Kasumi-1 (cell line): ENCODE results near the gene CENPX.
"Not testable (repeated sequence)": the region's sequence is repeated elsewhere in the genome, so short reads cannot be mapped to it uniquely, and the experiment has no call there.

Experiments used
- DNase-seq, 2 experiments: peaks; one replicate each; lab custom pipeline; 2025; lab: John Stamatoyannopoulos, UW

CENPX gene

DNA sequence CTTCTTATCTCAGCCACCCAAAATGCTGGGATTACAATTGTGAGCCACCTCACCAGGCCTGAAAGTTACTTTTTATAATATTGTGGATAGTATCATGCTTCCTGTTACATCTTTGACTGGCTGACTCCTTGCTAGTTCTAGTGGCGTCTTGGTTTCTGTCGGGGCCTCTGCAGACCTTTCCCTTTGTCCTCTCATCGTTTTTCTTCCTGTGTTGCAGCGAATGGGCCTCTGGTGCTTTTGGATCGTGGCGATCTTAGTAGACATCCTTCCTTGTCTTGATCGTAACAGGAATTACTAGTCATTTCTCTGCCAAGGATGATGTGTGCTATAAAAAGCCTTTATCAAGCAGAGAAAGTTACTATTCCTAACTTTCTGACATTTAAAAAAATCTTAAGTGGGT, 24.5 kb downstream of the CENPX start:
- no peak for DNase-seq

DNA sequence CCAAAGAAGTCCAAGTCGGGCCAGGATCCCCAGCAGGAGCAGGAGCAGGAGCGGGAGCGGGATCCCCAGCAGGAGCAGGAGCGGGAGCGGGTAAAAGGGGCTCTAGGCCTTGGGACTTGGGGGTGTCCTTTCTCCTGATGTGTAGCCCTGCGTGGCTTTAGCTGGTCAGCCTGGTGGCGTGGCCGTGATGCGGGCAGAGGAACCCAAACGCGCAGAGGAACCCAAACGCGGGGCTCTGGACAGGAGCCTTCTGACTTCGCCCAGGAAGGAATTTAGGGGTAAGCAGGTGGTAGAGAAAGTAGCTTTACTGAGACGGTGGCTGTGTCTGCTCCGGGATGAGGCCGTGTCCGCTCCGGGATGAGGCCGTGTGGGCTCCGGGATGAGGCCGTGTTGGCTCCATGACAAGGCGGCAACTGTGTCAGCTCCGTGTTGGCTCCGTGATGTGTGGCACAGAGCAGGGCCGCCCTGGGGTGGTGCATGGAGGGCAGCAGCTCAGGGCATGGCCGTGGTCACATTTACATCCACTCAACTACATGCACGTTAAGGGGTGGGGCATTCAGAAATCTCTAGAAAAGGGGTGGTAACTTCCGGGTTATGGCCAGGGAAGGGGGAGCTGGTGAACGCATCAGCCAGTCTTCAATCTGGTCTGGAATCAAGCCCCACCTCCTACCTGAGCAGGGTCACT, 25.8 kb downstream of the CENPX start:
- DNase-seq: no peak

DNA sequence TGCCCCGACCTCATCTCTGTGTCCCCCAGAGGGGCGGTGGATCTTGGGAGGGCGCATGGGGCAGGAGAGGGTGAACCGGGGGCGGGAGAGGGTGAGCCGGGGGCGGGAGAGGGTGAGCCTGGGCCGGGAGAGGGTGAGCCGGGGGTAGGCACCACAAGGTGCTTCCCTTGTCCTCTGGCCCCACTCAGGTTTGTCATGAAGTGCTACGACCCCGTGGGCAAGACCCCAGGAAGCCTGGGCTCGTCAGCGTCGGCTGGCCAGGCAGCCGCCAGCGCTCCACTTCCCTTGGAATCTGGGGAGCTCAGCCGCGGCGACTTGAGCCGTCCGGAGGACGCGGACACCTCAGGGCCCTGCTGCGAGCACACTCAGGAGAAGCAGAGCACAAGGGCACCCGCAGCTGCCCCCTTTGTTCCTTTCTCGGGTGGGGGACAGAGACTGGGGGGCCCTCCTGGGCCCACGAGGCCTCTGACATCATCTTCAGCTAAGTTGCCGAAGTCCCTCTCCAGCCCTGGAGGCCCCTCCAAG, 26.4 kb downstream of the CENPX start:
- DNase-seq: no peak

DNA sequence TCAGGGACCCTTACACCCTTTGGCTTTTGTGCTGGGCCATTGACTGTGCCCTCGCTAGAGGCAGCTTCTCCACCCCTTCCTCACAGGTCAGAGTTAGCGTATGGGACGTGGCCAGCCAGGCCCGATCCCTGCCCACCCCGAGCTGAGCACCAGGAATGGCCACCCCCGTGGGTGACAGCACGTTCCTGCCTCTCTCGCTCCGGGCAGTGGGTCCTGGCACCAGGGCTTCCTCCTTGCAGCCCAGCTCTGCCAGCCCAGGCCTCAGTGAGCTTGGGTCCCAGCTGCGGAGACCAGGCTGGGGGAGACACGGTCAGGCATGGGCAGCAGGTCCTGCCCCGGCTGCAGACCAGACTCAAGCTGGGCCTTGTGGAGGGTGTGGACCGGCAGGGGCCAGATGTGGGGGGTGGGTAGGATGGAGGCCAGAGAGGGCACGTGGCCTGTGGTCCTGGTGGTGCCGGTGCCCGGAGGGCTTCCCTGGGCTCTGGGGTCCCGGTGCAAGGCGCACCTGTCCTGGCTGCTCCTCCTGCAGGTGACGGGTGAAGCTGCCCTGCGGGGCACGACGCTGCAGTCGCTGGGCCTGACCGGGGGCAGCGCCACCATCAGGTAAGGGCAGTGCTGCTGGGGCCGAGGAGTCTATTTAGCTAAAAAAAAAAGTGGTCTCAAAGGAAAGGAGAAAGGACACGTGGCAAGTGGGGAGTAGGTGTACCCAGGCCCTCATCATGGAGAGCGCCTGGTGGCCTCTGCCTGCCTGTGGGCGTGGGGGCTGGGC, 27.0 kb downstream of the CENPX start:
- no peak for DNase-seq

DNA sequence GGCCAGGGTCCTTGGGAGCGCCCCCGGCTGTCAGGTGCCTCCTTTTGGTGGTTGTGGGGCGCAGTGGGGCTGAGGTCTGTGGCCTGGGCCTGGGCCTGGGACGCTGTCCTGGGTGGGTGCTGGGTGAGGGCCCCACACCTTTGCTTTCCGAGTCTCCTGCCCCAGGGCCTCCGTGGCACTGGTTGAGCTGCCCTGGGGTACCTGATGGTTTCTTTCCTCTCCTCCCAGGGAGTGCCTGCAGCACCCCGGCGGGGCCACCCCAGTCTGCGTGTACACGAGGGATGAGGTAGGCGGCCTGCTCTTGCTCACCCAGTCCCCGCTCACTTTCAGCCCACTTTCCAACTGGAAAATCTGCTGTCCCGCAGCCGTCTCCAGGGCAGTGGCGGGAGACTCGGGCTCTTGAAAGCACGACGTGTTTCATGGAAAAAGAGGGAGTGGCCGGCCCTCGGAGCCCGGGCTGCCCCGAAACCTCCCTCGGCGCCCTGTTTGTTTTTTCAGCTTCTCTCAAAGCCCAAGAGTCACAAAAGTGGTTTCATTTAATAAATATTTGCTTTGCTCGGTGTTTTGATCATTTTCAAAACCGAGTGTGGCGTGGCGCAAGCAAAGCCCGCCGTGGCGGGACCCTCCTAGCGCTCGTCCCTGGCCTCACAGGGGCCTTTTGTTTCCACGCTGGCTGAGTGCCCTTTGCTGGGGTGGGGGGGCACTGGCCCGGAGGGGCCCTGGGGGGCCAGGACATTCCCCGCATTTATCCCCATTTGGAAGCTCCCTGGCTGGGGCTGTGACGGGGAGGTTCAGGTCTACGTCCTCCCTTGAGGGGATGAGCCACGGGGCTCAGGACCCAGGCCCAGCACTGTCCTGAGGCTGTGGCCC, 27.9 kb downstream of the CENPX start:
- no peak for DNase-seq

DNA sequence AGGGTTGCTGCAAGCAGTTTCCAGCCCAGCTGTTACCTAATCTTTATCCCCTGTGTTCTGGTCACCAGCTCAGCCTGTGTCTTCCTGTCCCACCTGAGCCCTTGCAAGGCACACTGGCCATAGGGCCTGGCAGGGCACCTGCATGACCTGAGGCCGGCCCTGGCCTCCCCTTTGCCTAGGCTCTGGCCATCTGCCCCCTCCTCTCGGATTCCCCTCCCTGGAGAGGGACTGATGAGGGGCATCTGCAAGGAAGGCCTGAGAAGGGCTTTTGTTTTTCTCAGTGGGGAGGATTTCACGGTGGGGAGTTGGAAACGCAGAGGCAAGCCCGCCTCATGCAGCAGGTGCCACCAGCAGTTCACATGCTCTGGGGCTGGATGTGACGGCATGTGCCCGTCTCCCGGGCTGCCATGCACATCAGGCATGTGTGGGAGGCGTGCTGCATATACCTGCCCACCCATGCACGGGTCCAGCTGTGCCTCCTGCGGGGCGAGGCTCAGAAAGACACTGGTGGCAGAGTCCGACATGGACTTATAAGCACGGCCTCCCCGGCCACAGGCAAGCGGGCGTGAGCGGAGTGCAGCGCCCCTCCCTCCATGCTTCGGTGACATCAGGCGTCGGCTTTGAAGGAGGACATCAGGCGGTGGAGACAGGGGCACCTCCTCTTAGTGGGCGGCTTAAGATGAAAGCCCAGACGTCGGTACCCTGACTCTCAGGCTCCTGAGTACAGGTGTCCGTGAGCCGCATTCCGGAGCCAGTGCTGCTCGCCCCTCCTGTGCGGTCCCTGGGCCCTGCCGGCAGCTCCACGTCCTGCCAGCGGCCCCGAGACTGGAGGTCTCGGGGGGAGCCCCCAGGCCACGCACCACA, 28.7 kb downstream of the CENPX start:
- DNase-seq: no peak

DNA sequence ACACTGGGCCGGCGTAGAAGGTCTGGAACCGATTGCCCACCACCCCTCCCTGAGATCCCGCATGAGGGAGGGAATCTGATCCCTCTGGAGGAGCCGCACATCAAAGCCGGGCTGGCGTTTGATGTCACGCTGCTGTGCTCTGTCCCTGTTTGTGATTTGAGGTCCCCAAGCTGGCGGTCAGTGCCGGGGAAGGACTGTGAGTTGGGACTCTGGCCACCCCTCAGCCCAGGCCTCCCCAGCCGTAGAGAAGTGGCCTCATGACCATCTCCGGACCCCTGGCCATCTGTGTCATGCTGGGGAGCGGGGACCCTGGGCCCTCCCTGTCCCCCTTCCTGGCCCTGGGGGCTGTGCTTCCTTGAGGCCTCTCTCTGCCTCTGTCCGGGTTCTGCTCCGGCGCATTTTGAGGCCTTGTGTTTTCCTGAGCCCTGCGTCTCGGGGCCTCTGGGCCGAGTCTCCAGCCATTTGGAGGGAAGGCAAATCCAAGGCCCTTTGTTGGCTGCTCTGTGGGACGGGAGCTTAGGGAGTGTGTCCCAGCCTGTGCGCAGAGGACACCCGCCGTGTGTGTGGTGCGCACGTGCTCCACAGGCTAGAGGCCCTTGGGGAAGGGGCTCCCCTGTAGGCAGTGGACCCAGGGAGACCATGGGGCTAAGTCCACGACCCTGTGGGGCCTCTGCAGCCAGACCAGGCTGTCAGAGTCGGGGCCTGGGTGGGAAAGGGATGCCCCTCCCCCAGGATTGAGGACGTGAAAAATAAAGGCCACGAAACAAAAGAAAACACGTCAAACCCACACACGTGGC, 30.2 kb downstream of the CENPX start:
- DNase-seq: no peak

DNA sequence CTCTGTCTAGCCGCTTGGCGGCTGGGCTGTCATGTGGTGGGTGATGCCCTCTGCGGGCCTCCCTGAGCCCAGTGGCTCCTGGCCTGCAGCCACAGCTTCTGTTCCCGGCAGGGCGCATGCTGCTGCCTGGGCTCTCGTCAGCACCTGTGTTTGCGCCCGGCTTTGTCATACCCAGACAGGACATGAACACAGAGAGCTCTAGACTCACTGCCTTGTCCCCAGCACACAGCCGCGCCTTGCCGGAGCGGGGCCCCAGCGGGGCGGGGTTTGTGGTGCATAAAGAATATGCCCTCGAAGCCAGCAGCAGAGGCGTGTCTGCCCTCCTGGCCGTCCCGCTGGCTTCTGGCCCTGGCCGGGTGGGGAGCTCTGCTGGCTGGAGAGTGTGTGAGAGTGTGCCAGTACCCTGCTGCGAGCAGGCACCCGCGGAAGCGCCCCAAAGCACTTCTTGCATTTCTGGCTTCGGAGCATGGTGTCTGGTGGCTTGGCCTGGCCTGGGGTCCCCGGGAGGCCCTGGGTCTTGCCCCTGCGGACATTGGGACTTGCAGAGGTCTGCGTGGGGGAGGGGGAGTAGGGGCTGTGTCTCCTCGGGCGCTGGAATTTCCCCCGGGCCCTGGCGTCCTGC, 30.9 kb downstream of the CENPX start:
- DNase-seq: no peak

DNA sequence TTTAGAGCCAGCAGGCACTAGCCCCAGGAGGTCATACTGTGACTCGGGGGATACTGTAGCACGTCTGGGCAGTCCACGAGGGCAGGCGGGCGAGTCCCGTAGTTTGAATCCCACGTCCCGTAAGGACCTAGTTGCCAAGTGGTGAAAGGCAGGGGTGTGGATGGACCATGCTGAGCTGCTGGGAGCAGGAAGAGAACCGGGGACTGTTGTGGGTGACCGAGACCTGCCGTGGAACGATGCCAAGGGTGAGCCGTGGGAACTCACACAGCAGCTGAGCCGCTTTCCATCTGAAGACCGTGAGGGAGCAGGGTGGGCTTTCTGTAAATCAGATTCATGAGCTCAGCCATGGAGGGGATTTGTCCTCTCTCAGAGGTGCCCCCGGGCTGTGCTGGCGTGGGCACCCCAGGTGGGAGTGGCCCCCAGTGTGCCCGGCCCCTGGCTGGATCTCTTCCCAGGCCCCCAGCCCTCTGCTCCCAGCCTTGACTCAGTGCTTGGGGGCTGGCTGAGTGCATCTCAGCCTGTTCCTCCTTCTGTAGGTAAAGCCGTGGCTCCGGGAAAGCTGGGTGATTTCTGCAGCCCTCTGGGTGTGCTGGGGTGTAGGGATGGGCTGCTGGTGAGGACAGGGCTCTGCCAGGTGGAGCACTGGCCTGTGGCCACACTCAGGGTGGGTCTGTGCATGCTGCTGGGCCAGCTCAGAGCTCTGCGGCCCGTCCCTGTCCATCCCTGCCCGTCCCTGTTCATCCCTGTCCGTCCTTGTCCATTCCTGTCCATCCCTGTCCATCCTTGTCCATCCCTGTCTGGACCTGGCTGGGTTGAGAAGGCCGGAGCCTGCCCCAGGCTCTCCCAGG, 31.6 kb downstream of the CENPX start:
- no peak for DNase-seq

DNA sequence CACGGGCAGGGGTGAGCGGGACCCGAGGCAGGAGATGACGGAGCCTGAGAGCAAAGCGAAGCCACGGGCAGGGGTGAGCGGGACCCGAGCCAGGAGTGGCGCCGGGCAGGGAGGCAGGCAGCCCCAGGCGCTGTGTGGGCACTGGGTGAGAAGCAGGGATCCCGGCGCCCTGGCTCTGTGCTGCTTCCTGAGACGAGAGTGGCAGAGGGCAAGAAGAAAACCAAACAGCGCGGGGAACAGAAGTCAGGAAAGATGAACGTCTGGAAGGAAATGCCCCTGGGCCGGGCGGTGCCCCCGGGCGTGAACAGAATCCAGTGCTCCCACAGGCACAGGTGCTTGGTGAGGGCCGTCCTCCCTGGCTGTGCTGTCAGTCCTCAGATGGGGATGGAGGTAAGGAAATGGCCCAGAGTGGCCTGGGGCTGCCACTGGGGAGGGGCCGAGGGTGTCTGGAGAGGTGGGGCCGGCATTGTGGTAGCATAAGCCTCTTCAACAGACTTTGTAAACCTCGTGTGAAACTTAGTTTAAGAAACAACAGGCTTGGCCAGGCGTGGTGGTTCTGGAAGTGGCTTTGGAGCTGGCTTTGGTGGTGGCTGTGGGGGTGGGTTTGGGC, 35.4 kb downstream of the CENPX start:
- no peak for DNase-seq

DNA sequence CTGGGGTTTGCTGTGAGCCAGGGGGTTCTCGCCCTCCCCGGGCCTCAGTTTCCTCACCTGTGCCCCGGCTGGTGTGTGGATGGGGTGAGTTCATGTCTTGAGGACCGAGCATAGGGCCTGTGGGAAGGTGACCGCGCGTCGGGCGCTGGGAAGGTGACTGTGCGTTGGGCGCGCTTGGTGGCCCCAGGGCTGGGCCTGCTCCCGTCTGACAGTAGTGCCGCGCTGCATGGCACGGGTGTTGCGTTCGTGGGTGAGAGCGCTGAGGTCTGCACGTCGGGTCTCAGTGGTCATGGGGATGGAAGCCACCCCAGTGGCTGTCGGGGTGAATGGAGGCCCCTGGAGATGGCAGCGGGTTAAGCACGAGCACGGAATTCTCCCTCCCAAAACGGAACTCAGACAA, 36.1 kb downstream of the CENPX start:
- DNase-seq: no peak

DNA sequence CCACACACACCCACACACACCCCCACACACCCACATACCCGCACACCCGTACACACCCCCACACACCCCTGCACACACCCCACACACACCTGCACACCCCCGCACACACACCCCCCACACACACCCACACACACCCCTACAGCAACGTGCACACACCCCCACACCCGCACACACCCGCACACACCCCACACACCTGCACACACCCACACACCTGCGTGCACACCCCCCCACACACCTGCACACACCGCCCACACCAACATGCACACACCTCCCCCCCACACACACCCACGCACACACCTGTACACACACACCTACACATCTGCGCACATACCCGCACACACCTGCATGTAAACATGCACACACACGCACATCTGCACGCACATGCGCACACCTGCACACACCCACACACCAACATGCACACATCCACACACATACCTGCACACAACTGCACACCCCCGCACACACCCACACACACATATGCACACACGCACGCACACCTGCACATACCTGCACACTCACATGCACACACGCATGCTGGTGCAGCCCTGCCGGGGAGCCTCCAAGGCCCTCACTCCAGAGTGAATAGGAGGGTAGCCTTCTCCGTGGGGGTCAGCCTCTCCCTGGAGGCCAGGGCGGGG, 37.8 kb downstream of the CENPX start:
- DNase-seq: no peak

DNA sequence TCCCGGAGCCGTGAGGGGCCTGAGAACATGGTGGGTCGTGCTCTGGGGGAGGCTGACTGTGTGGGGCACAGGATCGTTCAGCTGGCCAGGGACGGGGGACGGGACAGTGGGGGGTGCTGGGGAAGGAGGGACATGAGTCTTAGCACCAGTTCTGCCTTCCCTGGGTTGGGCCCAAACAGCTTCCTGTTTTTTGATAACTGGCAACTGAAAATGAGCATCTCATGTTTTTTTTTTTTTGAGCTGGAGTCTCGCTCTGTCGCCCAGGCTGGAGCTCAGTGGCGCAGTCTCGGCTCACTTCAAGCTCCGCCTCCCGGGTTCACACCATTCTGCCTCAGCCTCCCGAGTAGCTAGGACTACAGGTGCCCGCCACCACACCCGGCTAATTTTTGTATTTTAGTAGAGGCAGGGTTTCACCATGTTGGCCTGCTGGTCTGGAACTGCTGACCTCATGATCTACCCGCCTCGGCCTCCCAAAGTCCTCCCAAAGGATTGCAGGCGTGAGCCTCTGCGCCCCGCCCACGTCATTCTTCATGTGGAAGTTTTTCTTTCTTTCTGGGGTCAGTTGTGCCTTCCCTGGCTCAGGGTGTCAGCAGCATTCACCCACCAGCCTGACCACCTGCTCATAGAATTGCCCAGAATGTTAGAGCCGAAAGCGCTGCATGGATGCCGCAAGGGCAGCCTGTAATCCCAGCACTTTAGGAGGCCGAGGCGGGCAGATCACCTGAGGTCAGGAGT, 38.9 kb downstream of the CENPX start:
- DNase-seq: no peak

DNA sequence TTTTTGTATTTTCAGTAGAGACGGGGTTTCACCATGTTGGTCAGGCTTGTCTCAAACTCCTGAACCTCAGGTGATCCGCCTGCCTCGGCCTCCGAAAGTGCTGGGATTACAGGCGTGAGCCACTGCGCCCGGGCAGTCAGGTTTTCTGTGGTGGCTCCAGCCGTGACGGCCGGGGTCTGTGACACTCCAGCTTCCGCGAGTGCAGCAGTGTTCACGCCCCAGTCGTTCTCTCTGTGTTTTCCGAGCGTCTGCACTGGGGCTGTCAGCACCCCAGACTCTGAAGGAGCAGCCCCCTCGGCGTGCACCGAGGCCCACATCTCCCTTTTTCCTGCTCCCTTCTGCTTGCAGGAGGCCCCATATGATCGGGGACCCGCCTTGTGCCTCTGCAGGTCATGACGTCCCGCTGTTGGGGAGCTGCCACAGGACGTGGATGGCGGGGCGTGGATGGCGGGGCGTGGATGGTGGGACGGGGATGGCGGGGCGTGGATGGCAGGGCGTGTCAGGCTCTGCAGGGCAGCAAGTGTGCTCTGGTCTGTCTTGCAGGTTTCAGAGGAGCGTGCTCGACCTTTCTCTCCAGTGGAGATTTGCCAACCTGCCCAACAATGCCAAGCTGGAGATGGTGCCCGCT, 39.6 kb downstream of the CENPX start:
- no peak for DNase-seq

DNA sequence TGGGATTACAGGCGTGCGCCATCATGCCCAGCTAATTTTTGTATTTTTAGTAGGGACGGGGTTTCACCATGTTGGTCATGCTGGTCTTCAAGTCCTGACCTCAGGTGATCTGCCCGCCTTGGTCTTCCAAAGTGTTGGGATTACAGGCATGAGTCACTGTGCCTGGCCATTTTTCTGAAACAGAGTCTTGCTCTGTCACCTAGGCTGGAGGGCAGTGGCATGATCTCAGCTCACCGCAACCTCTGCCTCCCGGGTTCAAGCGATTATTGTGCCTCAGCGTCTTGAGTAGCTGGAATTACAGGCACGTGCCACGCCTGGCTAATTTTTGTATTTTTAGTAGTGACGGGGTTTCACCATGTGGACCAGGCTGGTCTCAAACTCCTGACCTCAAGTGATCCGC, 41.2 kb downstream of the CENPX start:
- not testable (repeated sequence) for DNase-seq

DNA sequence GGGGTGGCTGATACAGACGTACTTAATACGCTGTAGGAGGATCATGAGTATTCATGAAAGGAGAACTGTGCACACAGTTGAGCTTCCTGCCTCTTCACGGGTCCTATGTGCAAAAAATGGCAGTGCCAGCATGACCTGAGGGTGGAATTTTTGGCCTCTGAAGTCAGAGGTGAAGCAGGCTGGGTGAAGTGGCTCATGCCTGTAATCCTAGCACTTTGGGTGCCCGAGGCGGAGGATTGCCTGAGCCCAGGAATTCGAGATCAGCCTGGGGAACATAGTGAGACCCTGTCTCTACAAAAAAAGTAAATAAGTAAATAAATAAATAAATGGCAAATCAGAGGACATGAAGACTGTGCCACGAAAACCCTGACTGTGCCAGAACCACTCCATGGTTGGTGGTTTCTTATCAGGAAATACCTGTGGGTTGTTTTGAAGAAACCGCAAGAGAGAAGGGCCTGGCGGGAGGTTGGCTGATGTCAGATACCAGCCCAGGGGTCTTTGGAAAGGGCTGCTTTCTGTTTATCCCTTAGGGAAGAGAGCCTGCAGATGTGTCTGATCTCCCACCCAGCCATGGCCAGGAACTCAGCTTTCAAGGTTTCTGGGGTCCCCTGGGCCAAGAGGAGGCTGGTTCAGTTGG, 41.9 kb downstream of the CENPX start:
- no peak for DNase-seq

DNA sequence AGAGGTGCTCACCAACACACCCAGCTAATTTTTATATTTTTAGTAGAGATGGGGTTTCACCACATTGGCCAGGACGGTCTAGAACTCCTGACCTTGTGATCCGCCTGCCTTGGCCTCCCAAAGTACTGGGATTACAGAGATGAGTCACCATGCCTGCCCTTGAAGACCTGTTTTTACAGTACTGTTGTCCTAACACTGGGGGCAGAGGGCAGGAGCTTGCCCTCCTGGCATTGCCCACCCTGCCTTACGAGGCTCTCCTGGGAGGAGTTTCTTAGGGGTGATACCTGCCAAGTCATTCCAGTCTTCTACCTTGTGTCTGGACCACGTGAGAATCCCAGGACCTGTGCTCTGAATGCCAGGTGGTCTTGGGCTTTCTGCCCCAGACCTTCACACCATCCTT, 42.6 kb downstream of the CENPX start:
- no peak for DNase-seq
